Caco-2 (cell line): ENCODE data around the gene FARP1. TPM values are rescaled to one million over a fixed set of nuclear protein-coding genes. Genes with fewer than 3 reads are reported as not detected.

ENCODE experiments used
- BruUV-seq: library from RNA; stranded (reverse); fragments of 400-500 nt; replicated peaks from 2 replicates; lab custom pipeline; 2021; lab: Mats Ljungman, UMichigan
- CTCF ChIA-PET: fragments of 300-600 bp; sonication (Branson Sonifier 250); formaldehyde crosslinking; loops from one replicate; lab custom pipeline; 2022; ENCODE audit warnings: antibody characterized with exemption; lab: Charles Lee
- POLR2A ChIA-PET: fragments of 300-600 bp; sonication (Branson Sonifier 250); formaldehyde crosslinking; loops from one replicate; lab custom pipeline; 2022; ENCODE audit warnings: antibody characterized with exemption; lab: Charles Lee
- DNase-seq, 2 experiments: peaks; one replicate each; pipeline versions ENCODE4 v3.0.0 to v3.0.0-alpha.2; 2020 to 2022
- H3K27me3 ChIP-seq: replicated peaks from 2 replicates; pipeline ENCODE4 v1.6.0; 2011; ENCODE audit warnings: low read length; ENCODE audit not compliant: control insufficient read depth, insufficient read depth
- H3K36me3 ChIP-seq: 2 replicates; pipeline ENCODE4 v1.5.1; 2011; ENCODE audit warnings: low read length; ENCODE audit not compliant: control insufficient read depth, insufficient read depth
- H3K4me1 ChIP-seq: fragments of 250-450 bp; sonication (Bioruptor Pico); 2 replicates; pipeline ENCODE4 v1.5.1; 2020; ENCODE audit warnings: mild to moderate bottlenecking
- H3K4me3 ChIP-seq: 2 replicates; pipeline ENCODE4 v1.5.1; 2011; ENCODE audit warnings: low read depth, mild to moderate bottlenecking, control low read depth, low read length
- H3K9me3 ChIP-seq: fragments of 250-450 bp; sonication (Bioruptor Pico); 2 replicates; pipeline ENCODE4 v1.5.1; 2020; ENCODE audit warnings: mild to moderate bottlenecking, moderate library complexity
- H3K27ac Mint-ChIP-seq: one replicate; pipeline ENCODE4 v1.8.0; 2022; ENCODE audit warnings: mixed read lengths; ENCODE audit not compliant: unreplicated experiment
- H3K27me3 Mint-ChIP-seq: one replicate; pipeline ENCODE4 v1.8.0; 2022; ENCODE audit warnings: mixed read lengths; ENCODE audit not compliant: insufficient read depth, unreplicated experiment
- H3K36me3 Mint-ChIP-seq: one replicate; pipeline ENCODE4 v1.8.0; 2022; ENCODE audit warnings: mild to moderate bottlenecking, mixed read lengths; ENCODE audit not compliant: insufficient read depth, unreplicated experiment
- H3K4me1 Mint-ChIP-seq: one replicate; pipeline ENCODE4 v1.8.0; 2022; ENCODE audit warnings: low read depth, mixed read lengths; ENCODE audit not compliant: unreplicated experiment
- H3K4me3 Mint-ChIP-seq: one replicate; pipeline ENCODE4 v1.8.0; 2022; ENCODE audit warnings: mild to moderate bottlenecking, moderate library complexity, mixed read lengths; ENCODE audit not compliant: unreplicated experiment
- H3K9me3 Mint-ChIP-seq: one replicate; pipeline ENCODE4 v1.8.0; 2022; ENCODE audit warnings: mixed read lengths; ENCODE audit not compliant: unreplicated experiment
- intact Hi-C: fragments of 100-400 bp; cut with micrococcal nuclease; formaldehyde crosslinking; loops from one replicate; pipeline ENCODE4 v1.10.0; 2022; ENCODE audit not compliant: unreplicated experiment
- total RNA-seq: library from RNA; stranded (reverse); gene quantifications from 2 replicates; pipeline ENCODE4 v1.2.3, GENCODE V29; 2022
- TF ChIP-seq, protein P1 (sequence below), 2 experiments: fragments of 200-600 bp in 1 of 2; IDR thresholded peaks; 1 replicate in 1 of 2; 2 replicates in 1 of 2; pipeline versions ENCODE4 v1.5.1 to v1.8.0; 2011 to 2022; ENCODE audit warnings: antibody characterized with exemption in 1 of 2, control low read depth in 1 of 2, inconsistent platforms in 1 of 2, low read depth in 1 of 2, low read length in 1 of 2, mild to moderate bottlenecking in 1 of 2, moderate library complexity in 1 of 2; ENCODE audit not compliant: insufficient read depth in 1 of 2, severe bottlenecking in 1 of 2, unreplicated experiment in 1 of 2

FARP1 gene
- total RNA-seq, 1 experiment from 2014 or later, result 189 TPM

DNA sequence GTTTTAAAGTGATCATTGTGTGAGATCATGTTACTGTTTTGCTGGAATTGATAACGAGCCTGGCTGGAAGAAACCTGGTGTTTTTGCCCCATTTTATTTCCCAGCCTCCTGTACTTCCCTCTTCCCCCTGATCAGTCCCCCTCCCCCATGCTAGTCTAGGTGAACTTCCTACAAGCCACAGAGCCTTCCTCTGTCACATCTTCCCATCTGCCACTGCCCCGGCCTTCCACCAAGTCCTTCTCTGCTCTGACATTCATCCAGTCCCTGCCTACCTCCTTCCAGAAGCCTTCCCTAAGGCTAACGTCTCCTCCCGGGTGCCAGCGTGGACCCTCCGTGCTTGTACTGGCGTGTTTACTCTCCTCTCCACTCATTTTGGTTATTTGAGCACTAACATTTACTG, 14.3 kb downstream of the FARP1 start:
- no peak for DNase-seq
- Histone ChIP-seq H3K36me3 (no peaks in the 10 kb centered on the region; the same call in 1 of the 2 replicates), H3K4me1 (peaks cover 36% of the 10 kb centered on the region), H3K9me3 (no peaks in the 10 kb centered on the region), H3K4me3 (no peak overlapping the region), H3K27me3 (no peaks in the 10 kb centered on the region)
- Mint-ChIP-seq H3K9me3 (no peaks in the 10 kb centered on the region), H3K4me1 (peaks cover 32% of the 10 kb centered on the region), H3K27me3 (no peaks in the 10 kb centered on the region), H3K4me3 (no peak overlapping the region), H3K36me3 (peaks cover 45% of the 10 kb centered on the region), H3K27ac (peak overlapping the region; percentile 27)
- TF ChIP-seq, protein P1, sequence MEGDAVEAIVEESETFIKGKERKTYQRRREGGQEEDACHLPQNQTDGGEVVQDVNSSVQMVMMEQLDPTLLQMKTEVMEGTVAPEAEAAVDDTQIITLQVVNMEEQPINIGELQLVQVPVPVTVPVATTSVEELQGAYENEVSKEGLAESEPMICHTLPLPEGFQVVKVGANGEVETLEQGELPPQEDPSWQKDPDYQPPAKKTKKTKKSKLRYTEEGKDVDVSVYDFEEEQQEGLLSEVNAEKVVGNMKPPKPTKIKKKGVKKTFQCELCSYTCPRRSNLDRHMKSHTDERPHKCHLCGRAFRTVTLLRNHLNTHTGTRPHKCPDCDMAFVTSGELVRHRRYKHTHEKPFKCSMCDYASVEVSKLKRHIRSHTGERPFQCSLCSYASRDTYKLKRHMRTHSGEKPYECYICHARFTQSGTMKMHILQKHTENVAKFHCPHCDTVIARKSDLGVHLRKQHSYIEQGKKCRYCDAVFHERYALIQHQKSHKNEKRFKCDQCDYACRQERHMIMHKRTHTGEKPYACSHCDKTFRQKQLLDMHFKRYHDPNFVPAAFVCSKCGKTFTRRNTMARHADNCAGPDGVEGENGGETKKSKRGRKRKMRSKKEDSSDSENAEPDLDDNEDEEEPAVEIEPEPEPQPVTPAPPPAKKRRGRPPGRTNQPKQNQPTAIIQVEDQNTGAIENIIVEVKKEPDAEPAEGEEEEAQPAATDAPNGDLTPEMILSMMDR (IDR thresholded peaks at IDR 0.05; ENCODE audit: insufficient read depth in 1 of 2, low read depth in 1 of 2, low read length in 1 of 2, severe bottlenecking in 1 of 2, unreplicated experiment in 1 of 2), result no peak
- no TSS peak for BruUV-seq
- ChIA-PET CTCF (no interaction called here), POLR2A (no interaction called here)
- intact Hi-C loops, result no loop called here

DNA sequence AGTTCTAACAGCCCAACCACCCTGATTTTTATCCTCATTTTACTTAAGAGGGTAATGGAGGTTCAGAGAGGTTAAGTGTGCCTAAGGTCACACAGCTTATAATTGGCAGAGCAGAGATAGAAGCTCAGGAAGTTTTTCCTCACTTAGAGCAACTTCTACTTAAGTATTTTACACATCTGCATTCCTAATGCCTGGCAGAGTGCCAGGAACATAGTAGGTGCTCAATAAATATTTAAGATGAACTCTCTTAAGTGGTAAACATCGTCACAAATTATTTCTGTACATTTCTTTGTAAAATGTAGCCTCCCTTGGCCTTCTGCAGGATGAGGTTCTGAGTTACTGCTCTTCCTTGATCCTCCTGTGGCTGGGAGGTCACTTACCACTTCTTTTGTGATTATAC, 14.7 kb downstream of the FARP1 start:
- intact Hi-C loops, result no loop called here
- no TSS peak for BruUV-seq

DNA sequence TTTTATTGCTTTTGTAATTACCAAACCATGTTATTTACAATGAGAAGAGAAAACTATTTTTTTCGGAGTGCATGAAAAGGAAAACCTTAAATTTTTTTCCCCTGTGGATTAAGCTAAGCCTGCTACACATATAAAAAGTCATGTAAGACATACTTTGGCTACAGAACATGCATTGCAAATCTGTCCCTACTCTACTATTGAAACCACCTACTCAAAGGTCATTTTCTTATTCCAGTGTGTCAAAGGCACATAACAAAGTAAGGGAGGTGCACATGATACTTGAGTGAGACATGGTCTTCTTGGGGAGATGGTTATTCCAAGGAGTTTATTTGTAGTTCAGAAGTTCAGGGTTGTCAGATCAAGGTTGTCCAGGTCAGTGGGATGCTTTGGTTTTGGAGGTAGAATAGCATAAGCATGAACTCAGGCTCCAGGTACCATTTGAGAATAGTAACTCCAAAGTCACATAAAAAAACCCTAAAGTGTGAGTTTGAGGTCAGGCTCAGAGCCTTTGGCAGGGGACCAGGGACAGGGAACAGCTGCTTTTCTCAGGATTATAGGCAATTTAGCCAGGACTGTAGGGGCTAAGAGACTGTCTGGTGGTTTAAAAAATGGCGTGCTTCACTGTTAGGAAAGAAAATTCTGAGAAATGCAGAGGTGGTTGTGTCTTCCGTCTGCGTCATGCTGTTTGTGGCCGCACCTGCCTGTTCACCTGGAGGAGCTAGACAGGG, 15.4 kb downstream of the FARP1 start:
- H3K4me3 ChIP-seq, result no peak overlapping the region
- Mint-ChIP-seq H3K4me1 (peaks cover 37% of the 10 kb centered on the region), H3K4me3 (no peak overlapping the region), H3K27ac (no peak overlapping the region), H3K9me3 (no peaks in the 10 kb centered on the region), H3K36me3 (peaks cover 45% of the 10 kb centered on the region), H3K27me3 (no peaks in the 10 kb centered on the region)
- intact Hi-C loops, result no loop called here
- TF ChIP-seq, protein P1 (IDR thresholded peaks at IDR 0.05; ENCODE audit: insufficient read depth in 1 of 2, low read depth in 1 of 2, low read length in 1 of 2, severe bottlenecking in 1 of 2, unreplicated experiment in 1 of 2), result no peak
- no peaks in the 10 kb centered on the region; the same call in none of the 2 replicates for H3K36me3 ChIP-seq
- BruUV-seq, result no TSS peak
- CTCF ChIA-PET, result interaction anchor here (0.7 kb wide), 1 partner anchor 120 kb away, joined by 7 read pairs; no protein-coding TSS in a partner anchor
- H3K27me3 ChIP-seq, result no peaks in the 10 kb centered on the region
- DNase-seq, result no peak
- H3K4me1 ChIP-seq, result peaks cover 36% of the 10 kb centered on the region
- no peaks in the 10 kb centered on the region for H3K9me3 ChIP-seq
- POLR2A ChIA-PET, result no interaction called here

More for the DNA sequence above, 14.7 kb downstream of the FARP1 start:
- TF ChIP-seq, protein P1 (IDR thresholded peaks at IDR 0.05; ENCODE audit: insufficient read depth in 1 of 2, low read depth in 1 of 2, low read length in 1 of 2, severe bottlenecking in 1 of 2, unreplicated experiment in 1 of 2), result no peak
- Histone ChIP-seq H3K36me3 (no peaks in the 10 kb centered on the region; the same call in 1 of the 2 replicates), H3K9me3 (no peaks in the 10 kb centered on the region), H3K4me3 (no peak overlapping the region), H3K27me3 (no peaks in the 10 kb centered on the region), H3K4me1 (peaks cover 36% of the 10 kb centered on the region)
- peaks cover 49% of the 10 kb centered on the region for H3K36me3 Mint-ChIP-seq
- peak overlapping the region; percentile 27 for H3K27ac Mint-ChIP-seq
- no peak for DNase-seq
- no peak overlapping the region for H3K4me3 Mint-ChIP-seq
- H3K4me1 Mint-ChIP-seq, result peaks cover 32% of the 10 kb centered on the region
- H3K27me3 Mint-ChIP-seq, result no peaks in the 10 kb centered on the region
- ChIA-PET POLR2A (no interaction called here), CTCF (no interaction called here)
- no peaks in the 10 kb centered on the region for H3K9me3 Mint-ChIP-seq
